Astrocyte (in vitro differentiated cells and primary cell): Measurements from ENCODE around the gene IRS1.

Experiments used
- CTCF ChIP-seq: IDR thresholded peaks from 2 replicates; pipeline ENCODE4 v1.5.1; 2011; ENCODE audit warnings: low read depth, mild to moderate bottlenecking, inconsistent platforms, low read length, moderate library complexity; ENCODE audit not compliant: insufficient read depth
- EZH2 ChIP-seq: IDR thresholded peaks from 2 replicates; pipeline ENCODE4 v1.6.1; 2012; ENCODE audit warnings: mild to moderate bottlenecking, low read length, inconsistent platforms; ENCODE audit not compliant: insufficient read depth

GRCh38 chr2:226752887-226753286, 46.7 kb downstream of the IRS1 start:
- TF ChIP-seq CTCF (no peak), EZH2 (no peak)
